ENCODE data around the gene ZNF19. TPM values are rescaled to one million over a fixed set of nuclear protein-coding genes. Genes with fewer than 3 reads are reported as not detected.

ZNF19 gene
- total RNA-seq, 2 donors from 2014 or later, result 3.6 to 5.9 TPM

- ATAC-seq, result no peak
- 79% methylated on average over 1 of the region's 1 CpG for WGBS, 2 donors
- H3K9me3 ChIP-seq, result no peaks in the 10 kb centered on the region
- H3K4me3 ChIP-seq, result no peak overlapping the region
- H3K27ac ChIP-seq, result no peak overlapping the region
- TF ChIP-seq POLR2A (IDR thresholded peaks at IDR 0.05), result no peak
- TF ChIP-seq CTCF (IDR thresholded peaks at IDR 0.05), result no peak
- H3K4me1 ChIP-seq, result no peaks in the 10 kb centered on the region
- intact Hi-C loops (cut with DNase I), result no loop called here
- no peak for DNase-seq
- H3K36me3 ChIP-seq (replicated peaks in 1 of 2; ENCODE audit: insufficient read depth in 1 of 2, low read depth in 2 of 2), result no peaks in the 10 kb centered on the region
- no peaks in the 10 kb centered on the region for H3K27me3 ChIP-seq
Measured at GRCh38 chr16:71528257-71528656, 39.1 kb upstream of the ZNF19 start.

- Histone ChIP-seq H3K27me3 (no peaks in the 10 kb centered on the region), H3K27ac (peak within 1 kb of the TSS in 2 of 4 donors; percentile 41 to 66), H3K4me1 (no peaks in the 10 kb centered on the region), H3K9me3 (no peaks in the 10 kb centered on the region), H3K4me3 (no peak within 1 kb of the TSS), H3K36me3 (replicated peaks in 1 of 2; ENCODE audit: insufficient read depth in 1 of 2, low read depth in 2 of 2) (no peaks in the 10 kb centered on the region)
- WGBS, 2 donors, result 28 to 40% methylated on average over 9 of the region's 9 CpGs
- peak in 1 of 3 donors; percentile 11 for TF ChIP-seq POLR2A (IDR thresholded peaks at IDR 0.05)
- no peak for TF ChIP-seq CTCF (IDR thresholded peaks at IDR 0.05)
- intact Hi-C loops (cut with DNase I), result no loop called here
- DNase-seq, result peak in 1 of 4 donors; percentile 16
- peak; percentile 53 for ATAC-seq
Measured at GRCh38 chr16:71526111-71526631, 37.0 kb upstream of the ZNF19 start, which contains the start of gene CHST4. Gene CHST4 (plus strand): TSS chr16:71526426. CDS start chr16:71536678, 10,252 bp downstream.

DNA sequence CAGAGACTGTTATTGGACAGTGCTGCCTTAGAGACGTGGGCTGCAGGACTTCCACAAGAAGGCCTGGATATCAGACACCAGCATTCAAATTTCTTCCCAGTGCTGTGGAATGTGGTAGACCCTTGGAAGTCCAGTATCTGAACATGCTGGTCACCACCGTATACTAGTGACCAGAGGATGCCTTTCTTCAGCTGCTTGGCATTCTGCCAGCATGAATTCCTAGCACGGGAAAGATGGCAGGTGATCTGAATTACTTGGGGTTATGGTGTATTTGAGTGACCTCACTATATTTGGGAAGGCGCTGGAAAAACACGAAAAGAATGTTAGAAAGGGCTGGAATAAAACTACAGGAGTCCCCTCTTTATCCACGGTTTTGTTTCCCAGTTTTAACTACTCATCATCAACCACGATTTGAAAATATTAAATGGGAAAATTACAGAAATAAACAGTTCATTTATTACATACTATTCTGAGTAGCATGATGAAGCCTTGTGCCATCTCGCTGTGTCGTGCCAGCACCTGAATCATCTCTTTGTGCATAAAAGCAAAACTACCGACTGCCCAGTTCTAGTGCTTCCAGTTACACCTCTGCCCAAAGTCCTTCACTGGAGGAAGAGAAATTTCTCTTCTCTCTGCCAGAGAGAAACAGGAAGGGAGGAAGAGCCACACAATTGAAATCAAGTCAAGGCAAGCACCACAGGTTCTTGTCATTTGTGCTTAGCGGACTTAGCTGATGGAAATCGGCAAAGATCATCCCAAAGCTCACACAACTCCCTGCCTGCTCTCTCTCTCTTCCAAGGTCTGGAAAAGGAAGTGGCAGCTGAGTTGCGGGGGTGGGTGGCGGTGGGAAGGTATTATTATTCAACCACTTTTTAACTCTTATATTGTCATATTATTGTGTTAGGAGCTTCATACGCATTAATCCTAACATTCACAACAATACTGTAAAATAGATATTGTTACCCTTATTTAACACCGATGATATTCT lies 35.7 kb upstream of the ZNF19 start:
- ATAC-seq, result no peak
- peak overlapping the region in 1 of 4 donors; percentile 66 for H3K27ac ChIP-seq
- intact Hi-C loops (cut with DNase I), result no loop called here
- no peaks in the 10 kb centered on the region for H3K27me3 ChIP-seq
- H3K36me3 ChIP-seq (replicated peaks in 1 of 2; ENCODE audit: insufficient read depth in 1 of 2, low read depth in 2 of 2), result no peaks in the 10 kb centered on the region
- 51% methylated on average over 16 of the region's 16 CpGs for WGBS, 2 donors
- H3K4me1 ChIP-seq, result no peaks in the 10 kb centered on the region
- no peaks in the 10 kb centered on the region for H3K9me3 ChIP-seq
- no peak overlapping the region for H3K4me3 ChIP-seq
- no peak for DNase-seq
- TF ChIP-seq CTCF (IDR thresholded peaks at IDR 0.05), result no peak
- no peak for TF ChIP-seq POLR2A (IDR thresholded peaks at IDR 0.05)

GRCh38 chr16:71520550-71520949 lies 31.4 kb upstream of the ZNF19 start:
- H3K4me1 ChIP-seq, result peaks cover 7% of the 10 kb centered on the region
- no peak for DNase-seq
- no peak overlapping the region for H3K4me3 ChIP-seq
- intact Hi-C loops (cut with DNase I), result no loop called here
- H3K9me3 ChIP-seq, result no peaks in the 10 kb centered on the region
- no peaks in the 10 kb centered on the region for H3K36me3 ChIP-seq (replicated peaks in 1 of 2; ENCODE audit: insufficient read depth in 1 of 2, low read depth in 2 of 2)
- no peak for ATAC-seq
- 74% methylated on average over 3 of the region's 3 CpGs for WGBS, 2 donors
- no peaks in the 10 kb centered on the region for H3K27me3 ChIP-seq
- TF ChIP-seq CTCF (IDR thresholded peaks at IDR 0.05) (no peak), POLR2A (IDR thresholded peaks at IDR 0.05) (no peak)
- H3K27ac ChIP-seq, result no peak overlapping the region

Measured in body of pancreas (tissue), 4 donors.